Liver (tissue), 9 donors: Measurements from ENCODE around the gene RPTOR. TPM values are rescaled to one million over a fixed set of nuclear protein-coding genes. Genes with fewer than 3 reads are reported as not detected.

Source experiments
- DNase-seq: peaks from one replicate; pipeline ENCODE4 v3.0.0-alpha.2; 2017; ENCODE audit warnings: low spot score
- H3K27ac ChIP-seq, 2 donors: one replicate each; pipeline ENCODE4 v1.7.0; 2013; ENCODE audit warnings: inconsistent platforms in 2 of 2, low read length in 2 of 2, control low read depth in 1 of 2, low read depth in 1 of 2, mild to moderate bottlenecking in 1 of 2
- H3K27me3 ChIP-seq, 4 donors: one replicate each; pipeline versions ENCODE4 v1.6.1 to v1.7.0; 2013; ENCODE audit warnings: low read length in 3 of 4, inconsistent platforms in 1 of 4, mild to moderate bottlenecking in 1 of 4, moderate library complexity in 1 of 4; ENCODE audit not compliant: control insufficient read depth in 4 of 4, insufficient read depth in 4 of 4
- H3K36me3 ChIP-seq, 4 donors: one replicate each; pipeline versions ENCODE4 v1.6.1 to v1.7.0; 2013; ENCODE audit warnings: low read length in 3 of 4, mild to moderate bottlenecking in 3 of 4, low read depth in 1 of 4, moderate library complexity in 1 of 4; ENCODE audit not compliant: control insufficient read depth in 4 of 4, insufficient read depth in 3 of 4
- H3K4me1 ChIP-seq, 4 donors: one replicate each; pipeline versions ENCODE4 v1.6.1 to v1.7.0; 2013; ENCODE audit warnings: low read length in 3 of 4, mild to moderate bottlenecking in 3 of 4, moderate library complexity in 1 of 4; ENCODE audit not compliant: control insufficient read depth in 4 of 4, insufficient read depth in 4 of 4
- H3K4me3 ChIP-seq, 3 donors: one replicate each; pipeline versions ENCODE4 v1.6.1 to v1.7.0; 2013; ENCODE audit warnings: low read length in 3 of 3, control low read depth in 1 of 3, low read depth in 1 of 3, mild to moderate bottlenecking in 1 of 3
- H3K9ac ChIP-seq, 2 donors: one replicate each; pipeline ENCODE4 v1.7.0; 2013; ENCODE audit warnings: low read length in 2 of 2, mild to moderate bottlenecking in 2 of 2, moderate library complexity in 2 of 2, control low read depth in 1 of 2, low read depth in 1 of 2
- H3K9me3 ChIP-seq, 4 donors: one replicate each; pipeline versions ENCODE4 v1.6.1 to v1.7.0; 2013; ENCODE audit warnings: low read length in 3 of 4; ENCODE audit not compliant: control insufficient read depth in 4 of 4
- ATF3 ChIP-seq: IDR thresholded peaks from 2 replicates; pipeline ENCODE4 v1.6.1; 2016; ENCODE audit warnings: antibody characterized with exemption
- CTCF ChIP-seq: fragments of 150-350 bp; IDR thresholded peaks from 2 replicates; pipeline ENCODE4 v1.5.1; 2017; ENCODE audit warnings: improper control_type of control experiment, low read depth, low read length; ENCODE audit not compliant: missing input control
- EGR1 ChIP-seq, 2 donors: IDR thresholded peaks; 2 replicates each; pipeline ENCODE4 v1.6.1; 2016 to 2018; ENCODE audit warnings: antibody characterized with exemption in 2 of 2, low read depth in 2 of 2
- FOXA1 ChIP-seq: IDR thresholded peaks from 2 replicates; pipeline ENCODE4 v1.6.1; 2016; ENCODE audit warnings: antibody characterized with exemption
- FOXA2 ChIP-seq: IDR thresholded peaks from 2 replicates; pipeline ENCODE4 v1.6.1; 2016; ENCODE audit warnings: antibody characterized with exemption
- GABPA ChIP-seq, 2 donors: IDR thresholded peaks in 1 of 2; conservative IDR thresholded peaks in 1 of 2; 2 replicates each; pipeline ENCODE4 v1.6.1; 2016; ENCODE audit warnings: antibody characterized with exemption in 2 of 2, mild to moderate bottlenecking in 1 of 2, moderate library complexity in 1 of 2
- HNF4A ChIP-seq, 2 donors: conservative IDR thresholded peaks; 2 replicates each; pipeline ENCODE4 v1.6.1; 2016; ENCODE audit warnings: antibody characterized with exemption in 2 of 2, mild to moderate bottlenecking in 2 of 2
- HNF4G ChIP-seq: IDR thresholded peaks from 2 replicates; pipeline ENCODE4 v1.6.1; 2016; ENCODE audit warnings: antibody characterized with exemption
- JUND ChIP-seq, 2 donors: IDR thresholded peaks; 2 replicates each; pipeline ENCODE4 v1.6.1; 2016; ENCODE audit warnings: antibody characterized with exemption in 2 of 2
- MAX ChIP-seq: IDR thresholded peaks from 2 replicates; pipeline ENCODE4 v1.6.1; 2016; ENCODE audit warnings: antibody characterized with exemption
- NR2F2 ChIP-seq: IDR thresholded peaks from 2 replicates; pipeline ENCODE4 v1.6.1; 2016; ENCODE audit warnings: antibody characterized with exemption
- RAD21 ChIP-seq, 2 donors: IDR thresholded peaks; 2 replicates each; pipeline ENCODE4 v1.6.1; 2016; ENCODE audit warnings: antibody characterized with exemption in 2 of 2, mild to moderate bottlenecking in 2 of 2
- REST ChIP-seq: IDR thresholded peaks from 2 replicates; pipeline ENCODE4 v1.6.1; 2016; ENCODE audit warnings: antibody characterized with exemption, mild to moderate bottlenecking
- RXRA ChIP-seq, 2 donors: IDR thresholded peaks; 2 replicates each; pipeline ENCODE4 v1.6.1; 2017 to 2018; ENCODE audit warnings: antibody characterized with exemption in 2 of 2, mild to moderate bottlenecking in 1 of 2
- SP1 ChIP-seq: IDR thresholded peaks from 2 replicates; pipeline ENCODE4 v1.6.1; 2018; ENCODE audit warnings: antibody characterized with exemption, mild to moderate bottlenecking
- TAF1 ChIP-seq: conservative IDR thresholded peaks from 2 replicates; pipeline ENCODE4 v1.6.1; 2016; ENCODE audit warnings: antibody characterized with exemption, mild to moderate bottlenecking
- YY1 ChIP-seq: IDR thresholded peaks from 2 replicates; pipeline ENCODE4 v1.6.1; 2016; ENCODE audit warnings: antibody characterized with exemption, mild to moderate bottlenecking
- ZBTB33 ChIP-seq: IDR thresholded peaks from 2 replicates; pipeline ENCODE4 v1.6.1; 2016; ENCODE audit warnings: antibody characterized with exemption
- WGBS: extraction: QIAGEN DNeasy Blood & Tissue Kit; methylation state at CpG from one replicate; pipeline ENCODE4 v1.1.7; 2013; 5-methylcytosine and 5-hydroxymethylcytosine counted together
- polyA plus RNA-seq, 2 donors: library from polyadenylated mRNA; stranded (reverse) in 1 of 2; unstranded in 1 of 2; fragments of 200-250 nt in 1 of 2; fragments of >200 nt in 1 of 2; fragmentation: Nextera tagmentation in 1 of 2; extraction: Ambion mirVana in 1 of 2; gene quantifications; one replicate each; pipeline versions ENCODE4 v1.2.1 to v1.2.3, GENCODE V29; 2013 to 2015
- total RNA-seq, 2 donors: library from RNA; depleted of rRNA; stranded (reverse); fragments of >200 nt; gene quantifications; one replicate each; pipeline ENCODE4 v1.2.3, GENCODE V29; 2014
- donor health status: healthy.
- donor health status: healthy.
- donor health status: healthy.
- donor health status: healthy.
- donor health status: healthy.

RPTOR gene
- total and polyA plus RNA-seq, 4 donors: 4.8 to 25.4 (median 11.6) TPM

- no peak for TF ChIP-seq MAX
- no peak for TF ChIP-seq RAD21 (IDR thresholded peaks at IDR 0.05)
- no peak for TF ChIP-seq FOXA1
- TF ChIP-seq FOXA2: no peak
- no peak for TF ChIP-seq SP1
- no peak for TF ChIP-seq HNF4G
- no peak for TF ChIP-seq REST
- TF ChIP-seq TAF1: no peak
- TF ChIP-seq YY1: no peak
- no peak for TF ChIP-seq NR2F2
- TF ChIP-seq JUND (IDR thresholded peaks at IDR 0.05): no peak
- no peak for TF ChIP-seq HNF4A (conservative IDR thresholded peaks at IDR 0.05)
- no peak for TF ChIP-seq CTCF
- TF ChIP-seq ZBTB33: no peak
- TF ChIP-seq EGR1 (IDR thresholded peaks at IDR 0.05; ENCODE audit: low read depth in 2 of 2): no peak
- no peak for TF ChIP-seq GABPA (IDR thresholded peaks at IDR 0.05 in 1 of 2, conservative IDR thresholded peaks at IDR 0.05 in 1 of 2)
- no peak for TF ChIP-seq ATF3
- TF ChIP-seq RXRA (IDR thresholded peaks at IDR 0.05): no peak
- peaks cover 0 to 9% (median 0%) of the 10 kb centered on the region in 4 donors for H3K36me3 ChIP-seq
- no peak overlapping the region for H3K4me3 ChIP-seq
- H3K9me3 ChIP-seq: no peaks in the 10 kb centered on the region
- H3K27ac ChIP-seq: no peak overlapping the region
- no peaks in the 10 kb centered on the region for H3K27me3 ChIP-seq
- no peaks in the 10 kb centered on the region for H3K4me1 ChIP-seq
- WGBS: 97% methylated on average over 31 of the region's 31 CpGs
- no peak overlapping the region for H3K9ac ChIP-seq
- no peak for DNase-seq
Observed at GRCh38 chr17:80960797-80961452, 416.3 kb downstream of the RPTOR start.
